HG02884 (cell line): Measurements from ENCODE around the gene PFN3.
A peak's percentile ranks its signal among the peaks of the same experiment; 100 is the strongest.
"Not testable (repeated sequence)": the region's sequence is repeated elsewhere in the genome, so short reads cannot be mapped to it uniquely, and the experiment has no call there.

Experiments
- ATAC-seq: cut with Tn5 transposase; IDR thresholded peaks from one replicate; pipeline ENCODE4 v1.9.1; 2021; ENCODE audit warnings: mild to moderate bottlenecking, moderate library complexity; ENCODE audit not compliant: unreplicated experiment

The PFN3 gene

DNA sequence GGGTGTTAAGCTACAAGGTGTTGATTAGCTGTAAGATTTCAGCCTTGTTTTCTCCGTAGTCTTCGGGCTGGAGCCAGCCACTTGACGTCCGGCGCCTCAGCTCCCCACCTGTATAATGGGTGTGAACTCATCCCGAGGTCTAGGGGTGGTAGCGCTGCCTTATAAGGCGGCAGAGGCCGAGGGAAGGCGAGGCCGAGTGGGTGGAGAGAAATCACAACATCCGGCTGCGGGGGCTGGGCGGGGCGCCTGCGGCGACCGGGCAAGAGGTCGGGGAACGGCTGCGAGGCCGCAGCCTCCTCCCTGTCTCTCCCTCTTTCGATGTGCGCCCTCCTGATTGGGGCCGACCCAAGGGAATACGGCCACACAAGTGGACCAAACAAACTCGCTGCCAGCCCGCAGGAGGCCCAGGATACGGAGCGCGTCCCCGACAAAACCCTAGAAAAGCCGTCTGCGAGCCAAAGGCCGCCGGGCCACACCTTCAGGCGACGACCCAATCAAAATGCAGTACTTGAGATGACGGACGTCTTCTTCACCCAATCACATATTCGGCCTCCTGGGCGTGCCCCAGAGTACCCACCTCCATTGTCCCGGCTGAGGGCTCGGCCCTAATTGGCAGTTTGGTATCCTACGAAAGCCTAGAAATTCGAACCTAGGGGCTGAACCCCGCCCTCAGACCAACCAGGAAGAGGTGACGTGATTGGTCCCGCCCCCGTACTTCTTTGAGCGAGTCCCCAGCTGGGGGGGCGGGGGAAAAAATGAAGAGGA is 25.5 kb upstream of the PFN3 start:
- peak; percentile 74 for ATAC-seq

DNA sequence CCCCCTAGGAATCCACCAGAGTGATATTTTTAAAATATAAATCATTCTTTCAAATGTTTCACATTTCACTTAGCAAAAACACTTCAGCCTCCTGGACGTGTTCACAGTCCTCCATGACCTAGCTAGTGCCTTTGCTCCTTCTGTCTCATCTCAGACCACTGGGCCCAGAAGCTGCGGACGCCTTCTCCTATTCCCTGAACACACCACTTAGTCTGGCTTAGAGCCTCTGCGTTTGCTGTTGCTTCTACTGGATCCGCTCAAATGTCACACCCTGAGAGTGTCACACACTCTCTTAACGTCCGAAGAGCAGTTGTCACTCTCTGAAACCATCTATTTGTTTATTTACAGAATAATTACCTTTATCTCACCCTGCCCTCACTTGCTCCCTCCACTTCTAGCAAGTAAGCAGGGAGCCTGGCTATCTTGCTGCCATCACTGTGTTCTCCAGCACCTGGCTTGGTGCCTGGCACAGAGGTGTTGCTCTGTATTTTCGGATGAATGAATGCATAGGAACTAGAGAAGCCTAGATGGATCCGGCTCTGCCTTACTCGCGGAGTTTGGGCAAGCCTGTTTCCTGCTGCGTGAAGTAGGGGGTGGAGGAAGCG is 24.8 kb upstream of the PFN3 start:
- ATAC-seq = no peak

GRCh38 chr5:177423671-177424070 is 23.2 kb upstream of the PFN3 start:
- ATAC-seq = no peak

DNA sequence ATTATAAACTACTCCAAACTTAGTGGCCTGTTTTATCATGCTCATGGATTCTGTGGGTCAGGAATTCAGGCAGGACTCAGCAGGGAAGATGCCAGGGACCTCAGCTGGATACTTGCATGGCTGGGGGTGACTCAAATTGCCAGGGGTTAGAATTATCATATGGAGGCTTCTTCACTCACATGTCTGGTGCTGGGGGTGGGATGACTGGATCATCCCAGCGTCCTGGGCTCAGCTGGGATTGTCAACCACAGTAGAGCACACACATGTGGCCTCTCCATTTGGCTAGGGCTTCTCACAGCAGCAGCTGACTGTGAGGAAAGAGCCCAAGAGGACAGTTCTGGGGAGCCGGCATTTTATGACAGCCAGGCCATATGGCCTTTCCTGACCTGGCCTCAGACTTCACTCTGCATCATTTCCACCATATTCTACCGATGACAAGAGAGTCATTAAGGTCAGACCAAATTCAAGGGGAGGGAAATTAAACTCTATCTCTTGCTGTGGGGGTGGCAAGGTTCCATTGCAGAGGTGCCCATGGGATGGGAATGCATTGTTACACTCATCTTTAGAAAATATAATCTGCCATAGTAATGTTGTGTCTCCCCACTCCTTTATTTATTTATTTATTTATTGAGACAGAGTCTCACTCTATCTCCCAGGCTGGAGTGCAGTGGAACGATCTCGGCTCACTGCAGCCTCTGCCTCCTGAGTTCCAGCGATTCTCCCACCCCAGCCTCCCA is 20.8 kb upstream of the PFN3 start:
- no peak for ATAC-seq

DNA sequence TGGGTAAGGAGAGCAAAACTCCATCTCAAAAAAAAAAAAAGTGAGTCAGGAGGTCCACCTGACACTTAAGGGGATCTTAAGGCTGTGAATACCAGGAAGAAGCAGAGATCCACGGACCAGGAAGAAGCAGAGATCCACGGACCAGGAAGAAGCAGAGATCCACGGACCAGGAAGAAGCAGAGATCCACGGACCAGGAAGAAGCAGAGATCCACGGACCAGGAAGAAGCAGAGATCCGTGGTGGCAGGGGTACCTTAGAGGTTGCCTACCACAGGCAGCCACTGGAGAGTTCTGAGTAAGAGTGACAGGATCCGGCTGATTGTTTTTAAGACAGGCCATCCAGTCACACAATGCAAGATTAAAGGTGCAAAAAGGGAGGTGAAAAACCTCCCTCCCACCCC is 20.0 kb upstream of the PFN3 start:
- ATAC-seq = not testable (repeated sequence)

DNA sequence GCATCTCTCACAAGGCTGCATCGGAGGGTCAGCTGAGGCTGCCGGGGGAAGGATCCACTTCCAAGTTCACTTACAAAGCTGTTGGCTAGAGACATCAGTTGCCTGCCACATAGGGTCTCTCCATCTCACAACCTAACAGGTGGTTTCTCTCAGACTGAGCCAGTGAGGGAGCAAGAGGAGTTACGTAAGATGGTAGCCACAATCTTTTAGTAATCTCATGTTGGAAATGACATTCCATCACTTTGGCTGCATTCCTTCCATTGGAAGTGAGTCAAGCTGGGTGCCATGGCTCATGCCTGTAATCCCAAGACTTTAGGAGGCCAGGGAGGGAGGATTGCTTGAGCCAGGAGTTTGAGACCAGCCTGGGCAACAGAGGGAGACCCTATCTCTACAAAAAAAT is 18.6 kb upstream of the PFN3 start:
- ATAC-seq = no peak

- ATAC-seq = not testable (repeated sequence)
Measured at GRCh38 chr5:177417081-177417480, 16.6 kb upstream of the PFN3 start.

- no peak for ATAC-seq
Measured at GRCh38 chr5:177414481-177414880, 14.0 kb upstream of the PFN3 start.

DNA sequence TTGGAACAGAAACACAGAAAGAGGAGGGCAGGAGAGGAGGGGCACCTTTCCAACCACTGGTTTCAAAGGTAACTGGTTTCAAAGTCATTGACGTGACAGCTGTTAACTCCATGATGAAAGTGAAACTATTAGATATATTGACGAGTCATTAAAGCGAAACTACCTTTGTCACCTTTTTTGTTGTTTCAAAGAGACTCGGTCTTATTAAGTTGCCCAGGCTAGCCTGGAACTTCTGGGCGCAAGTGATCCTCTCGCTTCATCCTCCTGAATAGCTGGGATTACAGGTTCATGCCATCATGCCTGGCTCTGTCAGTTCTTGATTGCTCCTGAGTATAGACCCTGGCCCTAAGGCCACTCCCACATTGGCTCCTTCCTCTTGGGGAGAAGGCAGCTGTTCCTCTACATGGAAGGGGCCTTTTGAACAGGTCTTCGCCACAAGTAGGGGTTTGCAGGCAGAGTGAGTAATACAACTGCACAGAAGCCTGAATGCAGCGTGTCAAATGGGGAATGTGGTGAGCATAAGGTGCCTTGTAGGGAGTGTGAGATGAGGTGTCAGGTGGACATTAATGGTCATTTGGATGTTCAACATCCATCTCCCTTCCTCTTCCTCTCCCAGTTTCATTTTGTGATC is 12.3 kb upstream of the PFN3 start:
- ATAC-seq = peak; percentile 54

- no peak for ATAC-seq
Measured at GRCh38 chr5:177410575-177410974, 10.1 kb upstream of the PFN3 start.

DNA sequence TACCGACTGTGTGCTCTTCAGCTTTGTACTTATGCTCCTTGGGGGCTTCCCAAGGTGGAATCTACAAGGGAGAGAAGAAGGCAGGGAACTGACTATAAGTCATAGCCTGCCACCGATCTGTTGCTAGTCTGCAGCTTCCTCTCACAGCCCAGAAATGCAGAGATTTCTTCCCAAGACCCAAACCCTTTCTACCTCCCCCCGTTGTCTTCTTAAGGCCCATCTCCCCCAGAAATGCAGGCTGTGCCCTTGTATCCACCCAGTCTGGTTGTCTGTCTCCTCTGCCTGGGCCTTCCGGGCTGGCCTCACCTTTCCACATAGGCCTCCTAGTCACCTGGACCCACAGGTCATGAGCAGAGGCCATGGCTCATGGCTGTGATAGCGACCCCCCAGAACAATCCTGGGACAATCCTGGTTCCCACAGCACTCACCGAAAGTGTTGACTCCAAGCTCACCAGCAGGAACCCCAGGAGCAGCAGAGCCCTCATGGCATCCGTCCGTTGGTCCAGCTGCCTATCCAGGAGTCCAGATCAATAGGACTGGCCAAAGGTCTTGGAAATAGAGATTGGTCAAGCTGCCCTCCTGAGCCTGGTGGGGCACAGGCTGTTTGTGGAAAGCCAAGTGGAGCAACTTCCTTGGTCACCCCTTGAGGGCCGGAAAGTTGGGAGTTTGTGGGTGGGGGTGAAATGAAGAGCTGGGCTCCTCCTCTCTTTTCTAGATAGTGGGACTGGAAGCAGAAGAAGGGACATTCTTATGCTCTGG is 8.8 kb upstream of the PFN3 start, which contains the start of gene F12:
Gene F12, minus strand, starts transcription at position 522 of the 759 bp plus-strand sequence. Its CDS starts 37 bp downstream, at position 485.
- ATAC-seq = no peak

GRCh38 chr5:177405805-177406204 is 5.3 kb upstream of the PFN3 start:
- ATAC-seq = no peak

DNA sequence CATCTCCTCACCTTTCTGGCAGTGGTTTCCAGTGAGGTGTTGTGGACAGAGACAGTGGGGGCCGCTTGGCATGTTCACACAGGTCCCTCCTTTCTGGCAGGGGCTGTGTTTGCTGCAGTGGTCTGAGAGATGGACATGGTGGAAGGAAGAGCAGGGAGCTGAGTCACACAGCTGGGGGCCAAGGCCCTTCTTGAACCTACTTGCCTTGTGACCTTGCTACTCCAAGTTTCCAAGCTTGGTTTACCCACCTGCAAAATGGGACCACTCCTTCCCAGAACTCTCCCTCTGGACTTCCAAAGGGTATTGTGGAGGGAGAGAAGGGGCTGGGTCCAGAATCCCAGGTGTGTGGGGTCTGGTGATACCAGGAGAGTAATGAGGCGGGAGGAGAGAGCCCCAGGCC is 4.9 kb upstream of the PFN3 start:
- no peak for ATAC-seq

DNA sequence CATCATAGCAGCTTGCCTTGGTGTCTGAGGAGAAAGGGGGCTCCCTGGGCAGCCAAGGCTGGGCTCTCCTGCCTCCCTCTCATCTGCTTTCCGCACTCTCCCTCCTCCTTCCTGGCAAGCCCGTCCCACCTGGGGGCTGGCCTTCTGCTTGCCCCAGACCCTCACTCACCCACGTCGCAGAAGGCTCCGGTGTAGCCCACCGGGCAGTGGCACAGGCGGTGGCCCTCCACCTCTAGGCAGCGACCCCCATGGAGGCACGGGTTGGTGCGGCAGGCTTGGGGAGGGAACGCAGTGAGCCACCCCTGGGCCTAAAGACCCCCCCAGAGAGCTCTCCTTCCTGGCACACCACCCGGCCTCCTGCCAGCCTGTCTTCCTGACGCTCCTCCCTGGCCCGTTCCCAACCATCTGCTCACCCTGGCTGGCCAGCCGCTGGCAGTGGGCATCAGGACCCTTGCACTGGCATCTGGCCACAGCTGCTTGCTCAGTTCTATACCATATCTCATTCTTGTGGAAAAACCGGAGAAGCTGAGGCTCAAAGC is 4.2 kb upstream of the PFN3 start:
- no peak for ATAC-seq

GRCh38 chr5:177403792-177404640 is 3.6 kb upstream of the PFN3 start:
- ATAC-seq = peak; percentile 68

DNA sequence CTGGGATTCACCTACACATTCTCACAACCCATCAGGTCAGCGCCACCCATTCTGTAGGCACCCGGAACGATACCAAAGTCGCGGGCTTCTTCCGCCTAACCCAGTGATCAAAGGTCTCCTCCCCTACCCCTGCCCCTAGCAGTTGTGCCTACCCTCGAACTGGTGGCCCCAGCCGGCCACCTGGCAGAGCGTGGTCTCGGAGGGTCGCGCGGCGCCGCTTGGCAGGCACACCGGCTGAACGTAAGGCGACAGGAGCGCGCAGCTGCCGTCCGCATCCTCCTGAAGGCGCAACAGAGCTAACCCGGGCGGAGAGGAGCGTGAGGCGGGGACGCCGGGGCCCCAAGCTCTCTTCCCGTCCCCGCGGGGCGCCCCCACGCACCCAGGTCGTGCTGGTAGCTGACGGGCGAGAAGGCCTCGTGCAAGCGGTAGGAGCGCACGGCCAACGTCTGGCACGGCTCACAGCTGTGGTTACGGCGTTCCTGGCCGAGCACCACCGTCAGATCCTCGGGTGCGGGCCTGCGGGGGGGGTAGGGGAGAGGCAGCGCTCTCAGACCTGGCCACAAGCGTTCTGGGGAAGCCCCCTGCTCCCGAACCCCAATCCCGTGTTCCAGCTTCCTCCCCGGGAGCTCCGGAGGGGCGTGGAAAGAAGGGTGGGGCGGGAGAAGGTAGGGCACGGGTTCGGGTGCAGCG is 2.8 kb upstream of the PFN3 start:
- no peak for ATAC-seq

- no peak for ATAC-seq
Measured at GRCh38 chr5:177402271-177403043, 2.0 kb upstream of the PFN3 start.

- no peak for ATAC-seq
Measured at GRCh38 chr5:177397875-177398390, 2.5 kb downstream of the PFN3 start.
